CD4-positive, alpha-beta T cell (primary cell): ENCODE results near the gene CADM2. TPM values are rescaled to one million over a fixed set of nuclear protein-coding genes. Genes with fewer than 3 reads are reported as not detected.

Experiments
- ATAC-seq: fragments of 200-7000 bp; cut with Tn5 transposase; one replicate; pipeline ENCODE4 v1.10.0; 2022; ENCODE audit warnings: mild to moderate bottlenecking; ENCODE audit not compliant: poor library complexity
- CTCF ChIA-PET: fragments of 350-600 bp; sonication (Branson Sonifier 250); formaldehyde crosslinking; loops from one replicate; lab custom pipeline; 2021; ENCODE audit warnings: antibody characterized with exemption, inconsistent platforms; lab: Charles Lee
- POLR2A ChIA-PET: fragments of 350-600 bp; sonication (Branson Sonifier 250); formaldehyde crosslinking; loops from one replicate; lab custom pipeline; 2021; ENCODE audit warnings: antibody characterized with exemption, inconsistent platforms; lab: Charles Lee
- DNase-seq, 14 experiments: peaks; one replicate each; pipeline ENCODE4 v3.0.0-alpha.2; 2013 to 2020; ENCODE audit warnings: mixed read lengths in 2 of 14
- H3K27ac ChIP-seq, 2 donors: one replicate each; pipeline versions ENCODE4 v1.5.1 to v1.7.0; 2013; ENCODE audit warnings: low read length in 2 of 2, low read depth in 1 of 2, mild to moderate bottlenecking in 1 of 2
- H3K27me3 ChIP-seq, 2 experiments: 1 replicate in 1 of 2; 2 replicates in 1 of 2; pipeline versions ENCODE4 v1.6.1 to v1.7.0; 2013; ENCODE audit warnings: low read length in 2 of 2, control low read depth in 1 of 2, mild to moderate bottlenecking in 1 of 2, moderate library complexity in 1 of 2; ENCODE audit not compliant: insufficient read depth in 2 of 2, control insufficient read depth in 1 of 2
- H3K36me3 ChIP-seq: one replicate; pipeline ENCODE4 v1.6.1; 2013; ENCODE audit warnings: low read length, control low read depth; ENCODE audit not compliant: insufficient read depth
- H3K4me1 ChIP-seq: one replicate; pipeline ENCODE4 v1.6.1; 2013; ENCODE audit warnings: low read length, control low read depth; ENCODE audit not compliant: insufficient read depth
- H3K4me3 ChIP-seq: one replicate; pipeline ENCODE4 v1.5.1; 2013; ENCODE audit warnings: mild to moderate bottlenecking, low read length, moderate library complexity
- H3K9me3 ChIP-seq, 2 experiments: 1 replicate in 1 of 2; 2 replicates in 1 of 2; pipeline versions ENCODE4 v1.6.1 to v1.7.0; 2013; ENCODE audit warnings: low read length in 2 of 2, mild to moderate bottlenecking in 2 of 2, control low read depth in 1 of 2, moderate library complexity in 1 of 2; ENCODE audit not compliant: control insufficient read depth in 1 of 2, insufficient read depth in 1 of 2
- H3K27ac Mint-ChIP-seq: one replicate; pipeline ENCODE4 v1.8.0; 2020; ENCODE audit warnings: mixed read lengths
- H3K27me3 Mint-ChIP-seq: one replicate; pipeline ENCODE4 v1.8.0; 2021; ENCODE audit warnings: mixed read lengths
- H3K36me3 Mint-ChIP-seq: one replicate; pipeline ENCODE4 v1.8.0; 2021; ENCODE audit warnings: low read depth, mixed read lengths
- H3K4me1 Mint-ChIP-seq: one replicate; pipeline ENCODE4 v1.8.0; 2021; ENCODE audit warnings: low read depth, mixed read lengths
- H3K4me3 Mint-ChIP-seq: one replicate; pipeline ENCODE4 v1.8.0; 2020; ENCODE audit warnings: mild to moderate bottlenecking, mixed read lengths
- H3K9me3 Mint-ChIP-seq: one replicate; pipeline ENCODE4 v1.8.0; 2020; ENCODE audit warnings: mixed read lengths
- intact Hi-C, 2 experiments: fragments of 100-400 bp; cut with DNase I in 1 of 2; cut with micrococcal nuclease in 1 of 2; formaldehyde crosslinking; loops; one replicate each; pipeline versions ENCODE4 v1.15.1 to v1.9.0; 2023 to 2025; cut with DNase I, micrococcal nuclease
- total RNA-seq, 174 experiments: library from RNA in 2 of 174; stranded (reverse) in 2 of 174; gene quantifications; one replicate each; pipeline ENCODE4 v1.2.3 and lab custom pipeline; 2021 to 2026
- TF ChIP-seq, protein P1 (sequence below): fragments of 200-600 bp; IDR thresholded peaks from one replicate; pipeline ENCODE4 v1.8.0; 2022; ENCODE audit warnings: antibody characterized with exemption, mild to moderate bottlenecking

Gene CADM2
- total RNA-seq, 2 experiments from 2014 or later = 0.03 to 0.11 TPM

DNA sequence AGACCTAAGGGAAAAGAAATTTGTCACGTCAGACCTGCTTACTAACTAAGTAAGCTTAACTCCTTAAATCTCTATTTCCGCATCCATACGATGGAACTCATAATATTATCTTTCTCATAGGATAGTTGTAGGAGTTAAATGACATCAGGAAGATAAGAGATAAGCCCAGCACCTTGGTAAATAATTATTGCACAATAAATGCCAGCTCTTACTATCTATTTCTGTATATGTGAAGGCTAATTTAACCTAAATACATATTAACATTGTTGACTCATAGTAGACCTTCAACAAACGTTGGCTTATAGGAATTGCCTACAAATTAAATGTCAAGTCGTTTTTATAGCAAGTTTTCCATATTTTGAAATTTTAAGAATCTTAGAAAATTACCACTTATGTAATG is 709.0 kb downstream of the CADM2 start:
- intact Hi-C loops = no loop called here
- Histone ChIP-seq H3K27me3 (no peaks in the 10 kb centered on the region), H3K36me3 (no peaks in the 10 kb centered on the region), H3K4me1 (no peaks in the 10 kb centered on the region), H3K4me3 (no peak overlapping the region), H3K9me3 (no peaks in the 10 kb centered on the region), H3K27ac (no peak overlapping the region)
- CTCF ChIA-PET = no interaction called here
- DNase-seq (no peak), ATAC-seq (no peak)
- no peaks in the 10 kb centered on the region for H3K36me3 Mint-ChIP-seq
- TF ChIP-seq, protein P1, sequence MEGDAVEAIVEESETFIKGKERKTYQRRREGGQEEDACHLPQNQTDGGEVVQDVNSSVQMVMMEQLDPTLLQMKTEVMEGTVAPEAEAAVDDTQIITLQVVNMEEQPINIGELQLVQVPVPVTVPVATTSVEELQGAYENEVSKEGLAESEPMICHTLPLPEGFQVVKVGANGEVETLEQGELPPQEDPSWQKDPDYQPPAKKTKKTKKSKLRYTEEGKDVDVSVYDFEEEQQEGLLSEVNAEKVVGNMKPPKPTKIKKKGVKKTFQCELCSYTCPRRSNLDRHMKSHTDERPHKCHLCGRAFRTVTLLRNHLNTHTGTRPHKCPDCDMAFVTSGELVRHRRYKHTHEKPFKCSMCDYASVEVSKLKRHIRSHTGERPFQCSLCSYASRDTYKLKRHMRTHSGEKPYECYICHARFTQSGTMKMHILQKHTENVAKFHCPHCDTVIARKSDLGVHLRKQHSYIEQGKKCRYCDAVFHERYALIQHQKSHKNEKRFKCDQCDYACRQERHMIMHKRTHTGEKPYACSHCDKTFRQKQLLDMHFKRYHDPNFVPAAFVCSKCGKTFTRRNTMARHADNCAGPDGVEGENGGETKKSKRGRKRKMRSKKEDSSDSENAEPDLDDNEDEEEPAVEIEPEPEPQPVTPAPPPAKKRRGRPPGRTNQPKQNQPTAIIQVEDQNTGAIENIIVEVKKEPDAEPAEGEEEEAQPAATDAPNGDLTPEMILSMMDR = no peak
- no peaks in the 10 kb centered on the region for H3K27me3 Mint-ChIP-seq
- no peaks in the 10 kb centered on the region for H3K4me1 Mint-ChIP-seq
- no peak overlapping the region for H3K27ac Mint-ChIP-seq
- H3K4me3 Mint-ChIP-seq = no peak overlapping the region
- POLR2A ChIA-PET = no interaction called here
- H3K9me3 Mint-ChIP-seq = peaks cover 10% of the 10 kb centered on the region

- Histone ChIP-seq H3K36me3 (no peaks in the 10 kb centered on the region), H3K27me3 (no peaks in the 10 kb centered on the region), H3K27ac (no peak overlapping the region), H3K4me1 (no peaks in the 10 kb centered on the region), H3K4me3 (no peak overlapping the region), H3K9me3 (no peaks in the 10 kb centered on the region)
- DNase-seq (no peak), ATAC-seq (no peak)
- TF ChIP-seq, protein P1 = no peak
- ChIA-PET POLR2A (no interaction called here), CTCF (no interaction called here)
- Mint-ChIP-seq H3K9me3 (peaks cover 10% of the 10 kb centered on the region), H3K4me1 (no peaks in the 10 kb centered on the region), H3K27me3 (no peaks in the 10 kb centered on the region), H3K36me3 (no peaks in the 10 kb centered on the region), H3K4me3 (no peak overlapping the region), H3K27ac (no peak overlapping the region)
- intact Hi-C loops = no loop called here
These were observed 711.9 kb downstream of the CADM2 start for GRCh38 chr3:85670634-85671205.

DNA sequence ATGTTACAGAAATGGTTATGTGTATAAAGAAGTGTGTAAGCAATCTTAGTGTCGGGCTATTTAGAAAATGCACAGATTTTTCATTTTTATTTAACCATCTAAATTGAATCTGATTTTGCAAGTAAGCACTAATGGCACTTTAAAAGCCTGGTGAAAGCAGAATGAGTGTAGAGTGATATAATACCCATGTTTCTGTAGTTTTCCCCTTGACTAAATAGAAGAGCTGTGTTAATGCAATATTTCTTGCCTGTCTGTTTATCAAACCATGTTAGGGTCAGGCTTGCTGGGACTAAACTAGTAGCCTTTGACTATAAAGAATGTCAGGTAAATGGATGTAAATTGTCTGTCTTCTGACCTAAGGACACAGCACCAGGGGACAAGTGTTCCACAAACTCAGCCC is 714.0 kb downstream of the CADM2 start:
- ChIA-PET CTCF (no interaction called here), POLR2A (no interaction called here)
- H3K27me3 ChIP-seq = no peaks in the 10 kb centered on the region
- Mint-ChIP-seq H3K4me1 (no peaks in the 10 kb centered on the region), H3K4me3 (no peak overlapping the region), H3K27ac (no peak overlapping the region), H3K36me3 (no peaks in the 10 kb centered on the region), H3K27me3 (no peaks in the 10 kb centered on the region), H3K9me3 (peaks cover 7% of the 10 kb centered on the region)
- no peak overlapping the region for H3K27ac ChIP-seq
- no peaks in the 10 kb centered on the region for H3K4me1 ChIP-seq
- DNase-seq (no peak), ATAC-seq (no peak)
- no peak overlapping the region for H3K4me3 ChIP-seq
- TF ChIP-seq, protein P1 = no peak
- no peaks in the 10 kb centered on the region for H3K36me3 ChIP-seq
- intact Hi-C loops = no loop called here
- no peaks in the 10 kb centered on the region for H3K9me3 ChIP-seq
